Loucy (cell line): ENCODE results near the gene DDX6.

Source experiments
- H2AFZ ChIP-seq: fragments of 200-600 bp; sonication (generic); 2 replicates; pipeline ENCODE4 v1.6.0; 2016; ENCODE audit warnings: antibody characterized with exemption, mild to moderate bottlenecking, low read length, moderate library complexity
- H3F3A ChIP-seq: fragments of 200-600 bp; 2 replicates; pipeline ENCODE4 v1.6.0; 2016; ENCODE audit warnings: antibody characterized with exemption, low read depth, mild to moderate bottlenecking
- H3K27me3 ChIP-seq: fragments of 200-600 bp; sonication (generic); 2 replicates; pipeline ENCODE4 v1.6.1; 2014; ENCODE audit warnings: low read length, mild to moderate bottlenecking; ENCODE audit not compliant: insufficient read depth, poor library complexity, severe bottlenecking
- H3K36me3 ChIP-seq: fragments of 200-600 bp; sonication (generic); 2 replicates; pipeline ENCODE4 v1.6.1; 2016; ENCODE audit warnings: low read length; ENCODE audit not compliant: insufficient read depth
- H3K4me1 ChIP-seq: fragments of 200-600 bp; sonication (generic); 2 replicates; pipeline ENCODE4 v1.5.1; 2014; ENCODE audit warnings: low read length, mild to moderate bottlenecking; ENCODE audit not compliant: insufficient read depth, poor library complexity, severe bottlenecking
- H3K4me2 ChIP-seq: fragments of 200-600 bp; sonication (generic); 2 replicates; pipeline ENCODE4 v1.6.0; 2014; ENCODE audit warnings: antibody characterized with exemption, low read length, low read depth, mild to moderate bottlenecking; ENCODE audit not compliant: poor library complexity, severe bottlenecking
- H3K4me3 ChIP-seq: fragments of 200-600 bp; sonication (generic); 2 replicates; pipeline ENCODE4 v1.5.1; 2014; ENCODE audit warnings: low read length, mild to moderate bottlenecking, mixed read lengths; ENCODE audit not compliant: poor library complexity, severe bottlenecking
- H3K79me2 ChIP-seq: fragments of 200-600 bp; sonication (generic); 2 replicates; pipeline ENCODE4 v1.6.1; 2014; ENCODE audit warnings: low read length; ENCODE audit not compliant: insufficient read depth
- H3K9ac ChIP-seq: fragments of 200-600 bp; sonication (generic); 2 replicates; pipeline ENCODE4 v1.6.0; 2014; ENCODE audit warnings: mild to moderate bottlenecking, low read depth, low read length, moderate library complexity; ENCODE audit not compliant: poor library complexity, severe bottlenecking
- H3K9me2 ChIP-seq: fragments of 200-600 bp; sonication (generic); replicated peaks from 2 replicates; pipeline ENCODE4 v1.6.1; 2016; ENCODE audit warnings: low read depth, low read length, mixed read lengths
- H3K9me3 ChIP-seq: fragments of 200-600 bp; sonication (generic); 2 replicates; pipeline ENCODE4 v1.6.1; 2014; ENCODE audit warnings: mild to moderate bottlenecking, antibody characterized with exemption, low read length, low read depth; ENCODE audit not compliant: insufficient read depth
- H4K20me1 ChIP-seq: fragments of 200-600 bp; sonication (generic); 2 replicates; pipeline ENCODE4 v1.6.0; 2014; ENCODE audit warnings: antibody characterized with exemption, low read length, mild to moderate bottlenecking; ENCODE audit not compliant: insufficient read depth, poor library complexity, severe bottlenecking
- CTCF ChIP-seq: fragments of 200-600 bp; sonication (generic); conservative IDR thresholded peaks from 2 replicates; pipeline ENCODE4 v1.5.1; 2014; ENCODE audit warnings: mild to moderate bottlenecking, antibody characterized with exemption, low read length
- EZH2phosphoT487 ChIP-seq: fragments of 200-600 bp; IDR thresholded peaks from 2 replicates; pipeline ENCODE4 v1.6.1; 2018; ENCODE audit warnings: antibody characterized with exemption, mild to moderate bottlenecking, moderate library complexity, borderline replicate concordance

The DDX6 gene

GRCh38 chr11:118818130-118818529 is 27.2 kb upstream of the DDX6 start:
- Histone ChIP-seq H3K4me3 (no peak overlapping the region), H3K4me2 (no peak overlapping the region), H3K9ac (no peak overlapping the region), H2AFZ (no peak overlapping the region), H3K27me3 (no peaks in the 10 kb centered on the region), H3K4me1 (no peaks in the 10 kb centered on the region), H3K9me3 (no peaks in the 10 kb centered on the region), H3F3A (no peaks in the 10 kb centered on the region), H4K20me1 (no peaks in the 10 kb centered on the region), H3K79me2 (no peaks in the 10 kb centered on the region), H3K9me2 (no peaks in the 10 kb centered on the region), H3K36me3 (no peaks in the 10 kb centered on the region)
- TF ChIP-seq EZH2phosphoT487 (no peak), CTCF (no peak)

- TF ChIP-seq EZH2phosphoT487 (no peak), CTCF (no peak)
- no peaks in the 10 kb centered on the region for H3K27me3 ChIP-seq
- H4K20me1 ChIP-seq: no peaks in the 10 kb centered on the region
- no peak overlapping the region for H2AFZ ChIP-seq
- no peak overlapping the region for H3K9ac ChIP-seq
- no peaks in the 10 kb centered on the region for H3K9me3 ChIP-seq
- no peaks in the 10 kb centered on the region for H3F3A ChIP-seq
- H3K4me3 ChIP-seq: no peak overlapping the region
- H3K79me2 ChIP-seq: no peaks in the 10 kb centered on the region
- H3K4me2 ChIP-seq: no peak overlapping the region
- H3K9me2 ChIP-seq: no peaks in the 10 kb centered on the region
- H3K4me1 ChIP-seq: no peaks in the 10 kb centered on the region
- no peaks in the 10 kb centered on the region for H3K36me3 ChIP-seq
Observed at GRCh38 chr11:118813551-118813950, 22.6 kb upstream of the DDX6 start.

GRCh38 chr11:118812485-118812884 is 21.5 kb upstream of the DDX6 start:
- H3K4me3 ChIP-seq: no peak overlapping the region
- no peak overlapping the region for H3K4me2 ChIP-seq
- no peaks in the 10 kb centered on the region for H3F3A ChIP-seq
- no peaks in the 10 kb centered on the region for H3K36me3 ChIP-seq
- no peak overlapping the region for H3K9ac ChIP-seq
- H2AFZ ChIP-seq: no peak overlapping the region
- H4K20me1 ChIP-seq: no peaks in the 10 kb centered on the region
- no peaks in the 10 kb centered on the region for H3K9me3 ChIP-seq
- no peaks in the 10 kb centered on the region for H3K4me1 ChIP-seq
- no peak for TF ChIP-seq CTCF
- TF ChIP-seq EZH2phosphoT487: no peak
- no peaks in the 10 kb centered on the region for H3K27me3 ChIP-seq
- H3K79me2 ChIP-seq: no peaks in the 10 kb centered on the region
- H3K9me2 ChIP-seq: no peaks in the 10 kb centered on the region
